ENCODE measurements around the gene SP9. TPM values are rescaled to one million over a fixed set of nuclear protein-coding genes. Genes with fewer than 3 reads are reported as not detected.
A peak's percentile ranks its signal among the peaks of the same experiment; 100 is the strongest.

The SP9 gene
- total and polyA plus RNA-seq, 9 of the 15 experiments (the other 6 are each of a cell fraction or from before 2014, with no cell fraction given), result 0.04 to 0.23 (median 0.11) TPM; not detected in 3

GRCh38 chr2:174328114-174328960 lies 6.4 kb upstream of the SP9 start:
- Histone ChIP-seq H3K4me1 (replicated peaks in 1 of 2; ENCODE audit: control insufficient read depth in 2 of 2, insufficient read depth in 2 of 2, low read length in 2 of 2) (peaks cover 8 to 24% of the 10 kb centered on the region in 2 experiments; a peak in 3 of 5 replicates), H3K36me3 (ENCODE audit: control insufficient read depth, insufficient read depth, low read length) (no peaks in the 10 kb centered on the region), H3K9ac (ENCODE audit: insufficient read depth in 1 of 2, low read depth in 2 of 2, low read length in 2 of 2) (no peak overlapping the region), H2AFZ (ENCODE audit: low read depth, low read length) (peak overlapping the region; percentile 51), H3K79me2 (ENCODE audit: control insufficient read depth, insufficient read depth, low read length) (no peaks in the 10 kb centered on the region), H3K27me3 (ENCODE audit: control insufficient read depth in 2 of 2, insufficient read depth in 2 of 2, low read length in 2 of 2) (peaks cover 35 to 37% of the 10 kb centered on the region in 2 experiments), H3K4me2 (ENCODE audit: insufficient read depth, low read length) (no peak overlapping the region; the same call in 1 of the 2 replicates), H3K9me3 (replicated peaks; ENCODE audit: control insufficient read depth, insufficient read depth, low read depth, low read length) (no peaks in the 10 kb centered on the region), H3K9me1 (ENCODE audit: control insufficient read depth, insufficient read depth, low read length) (no peaks in the 10 kb centered on the region), H4K20me1 (replicated peaks; ENCODE audit: control insufficient read depth, insufficient read depth, low read length) (peaks cover under 1% of the 10 kb centered on the region; the same call in 1 of the 2 replicates), H3K4me3 (no peak overlapping the region), H3K27ac (ENCODE audit: extremely low read depth, low read depth, low read length) (no peak overlapping the region)
- ChIA-PET POLR2A (interaction anchor here (0.7 kb wide), 1 partner anchor 747 kb away, joined by 3 read pairs; no protein-coding TSS in a partner anchor), CTCF (ENCODE audit: low intra/inter-chr PET ratio) (no interaction called here)
- ATAC-seq (no peak), DNase-seq (ENCODE audit: extremely low read depth in 1 of 4, low spot score in 3 of 4) (peak in 1 of 4 experiments; percentile 23), FAIRE-seq (no peak)
- WGBS (ENCODE audit: insufficient coverage, low coverage, missing lambda C conversion rate), result 49% methylated on average over 27 of the region's 44 CpGs
- no TSS peak for BruUV-seq (replicated peaks)
- intact Hi-C loops (cut with micrococcal nuclease), result no loop called here
- TF ChIP-seq SREBF1 (IDR thresholded peaks at IDR 0.05; ENCODE audit: borderline replicate concordance, low read depth, low read length), result no peak
- TF ChIP-seq MBD1 (CRISPR knock-in tag; IDR thresholded peaks at IDR 0.05), result peak; percentile 43; the same call in 1 of the 2 replicates
- in situ Hi-C loops (cut with MboI), result loop anchor here (10.0 kb wide), 1 partner anchor 174 kb away; no protein-coding TSS in a partner anchor
